Tibial nerve (tissue), 3 donors: Measurements from ENCODE around the gene KIT.

ENCODE experiments used
- CTCF ChIP-seq, 5 experiments: fragments of 200-600 bp in 3 of 5; fragments of 450-650 bp in 2 of 5; sonication (generic) in 3 of 5; IDR thresholded peaks; one replicate each; pipeline ENCODE4 v1.5.1; 2016 to 2019; ENCODE audit warnings: antibody characterized with exemption in 5 of 5, mild to moderate bottlenecking in 3 of 5, moderate library complexity in 2 of 5
- POLR2A ChIP-seq, 2 donors: fragments of 450-650 bp; IDR thresholded peaks; one replicate each; pipeline ENCODE4 v1.6.1; 2017; ENCODE audit warnings: antibody characterized with exemption in 2 of 2, mild to moderate bottlenecking in 2 of 2, moderate library complexity in 2 of 2

- TF ChIP-seq POLR2A (IDR thresholded peaks at IDR 0.05) (no peak), CTCF (IDR thresholded peaks at IDR 0.05) (no peak)
These were observed 126.5 kb downstream of the KIT start for GRCh38 chr4:54784161-54784671.
